MM.1S (cell line): ENCODE measurements around the gene CLRN3.

Experiments
- DNase-seq: peaks from one replicate; pipeline ENCODE4 v3.0.0-alpha.2; 2015
- H2AFZ ChIP-seq: fragments of 300-600 bp; sonication (generic); 2 replicates; pipeline ENCODE4 v1.6.0; 2016; ENCODE audit warnings: antibody characterized with exemption, low read length
- H3F3A ChIP-seq: fragments of 300-600 bp; sonication (generic); 2 replicates; pipeline ENCODE4 v1.6.1; 2016; ENCODE audit warnings: mild to moderate bottlenecking, antibody characterized with exemption, low read length, moderate library complexity, mixed read lengths; ENCODE audit not compliant: insufficient read depth
- H3K27ac ChIP-seq: fragments of 300-600 bp; sonication (generic); 2 replicates; pipeline ENCODE4 v1.5.1; 2016; ENCODE audit warnings: mild to moderate bottlenecking, low read length
- H3K27me3 ChIP-seq: fragments of 300-600 bp; sonication (generic); replicated peaks from 2 replicates; pipeline ENCODE4 v1.6.0; 2016; ENCODE audit warnings: low read length; ENCODE audit not compliant: insufficient read depth
- H3K36me3 ChIP-seq: fragments of 300-600 bp; sonication (generic); replicated peaks from 2 replicates; pipeline ENCODE4 v1.6.1; 2016; ENCODE audit warnings: mild to moderate bottlenecking, low read length, mixed read lengths; ENCODE audit not compliant: insufficient read depth
- H3K4me1 ChIP-seq: fragments of 300-600 bp; sonication (generic); 2 replicates; pipeline ENCODE4 v1.6.1; 2016; ENCODE audit warnings: low read length, mixed read lengths
- H3K4me2 ChIP-seq: fragments of 300-600 bp; sonication (generic); 2 replicates; pipeline ENCODE4 v1.6.0; 2016; ENCODE audit warnings: low read depth, low read length
- H3K4me3 ChIP-seq: fragments of 300-600 bp; sonication (generic); 2 replicates; pipeline ENCODE4 v1.5.1; 2016; ENCODE audit warnings: low read length, mixed read lengths
- H3K79me2 ChIP-seq: fragments of 300-600 bp; sonication (generic); 2 replicates; pipeline ENCODE4 v1.6.1; 2016; ENCODE audit warnings: mixed run types, low read length, mixed read lengths
- H3K9ac ChIP-seq: fragments of 300-600 bp; sonication (generic); 2 replicates; pipeline ENCODE4 v1.6.1; 2016; ENCODE audit warnings: low read length, mixed read lengths
- H3K9me2 ChIP-seq: fragments of 300-600 bp; sonication (generic); replicated peaks from 2 replicates; pipeline ENCODE4 v1.6.1; 2016; ENCODE audit warnings: mild to moderate bottlenecking, low read length, mixed read lengths; ENCODE audit not compliant: insufficient read depth
- H3K9me3 ChIP-seq: fragments of 300-600 bp; sonication (generic); replicated peaks from 2 replicates; pipeline ENCODE4 v1.6.1; 2016; ENCODE audit warnings: mild to moderate bottlenecking, low read length, mixed read lengths; ENCODE audit not compliant: insufficient read depth
- H4K20me1 ChIP-seq: fragments of 300-600 bp; sonication (generic); 2 replicates; pipeline ENCODE4 v1.6.1; 2016; ENCODE audit warnings: mild to moderate bottlenecking, low read length, moderate library complexity, mixed read lengths; ENCODE audit not compliant: insufficient read depth
- EZH2 ChIP-seq: fragments of 300-600 bp; sonication (generic); optimal IDR thresholded peaks from 2 replicates; pipeline ENCODE3; 2017; ENCODE audit warnings: low read depth, mild to moderate bottlenecking, antibody characterized with exemption, low read length, mixed read lengths
- EZH2phosphoT487 ChIP-seq: fragments of 300-600 bp; sonication (generic); IDR thresholded peaks from 2 replicates; pipeline ENCODE4 v1.6.1; 2018; ENCODE audit warnings: antibody characterized with exemption, low read length
- TF ChIP-seq, protein P1 (sequence below): fragments of 300-600 bp; sonication (generic); IDR thresholded peaks from 2 replicates; pipeline ENCODE4 v1.5.1; 2016; ENCODE audit warnings: antibody characterized with exemption, low read length, mixed read lengths

CLRN3 gene

DNA sequence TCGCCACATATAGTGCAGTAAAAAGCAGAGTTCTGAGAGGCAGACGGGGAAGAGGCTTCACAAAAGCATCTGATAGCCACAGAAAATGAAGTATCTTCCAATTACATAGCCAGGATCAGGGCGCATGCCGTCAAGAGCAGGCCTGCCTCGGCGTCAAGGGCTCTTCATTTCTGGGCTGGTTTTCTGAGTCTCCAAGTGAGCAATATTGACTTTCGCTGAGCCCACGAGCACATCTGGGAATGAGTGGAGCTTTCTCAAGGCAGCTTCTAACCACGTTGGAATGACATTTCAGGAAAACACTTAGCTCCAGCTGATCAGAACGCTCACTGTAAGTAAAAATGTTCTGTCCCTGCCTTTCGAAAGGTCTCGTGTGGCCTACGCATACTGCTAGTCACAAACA, 51.9 kb downstream of the CLRN3 start:
- no peak overlapping the region for H2AFZ ChIP-seq
- H3K79me2 ChIP-seq = no peaks in the 10 kb centered on the region
- H3K9ac ChIP-seq = no peak overlapping the region
- H3K4me1 ChIP-seq = no peaks in the 10 kb centered on the region
- DNase-seq = no peak
- no peaks in the 10 kb centered on the region for H3K9me3 ChIP-seq
- no peak for TF ChIP-seq EZH2
- TF ChIP-seq EZH2phosphoT487 = no peak
- TF ChIP-seq, protein P1, sequence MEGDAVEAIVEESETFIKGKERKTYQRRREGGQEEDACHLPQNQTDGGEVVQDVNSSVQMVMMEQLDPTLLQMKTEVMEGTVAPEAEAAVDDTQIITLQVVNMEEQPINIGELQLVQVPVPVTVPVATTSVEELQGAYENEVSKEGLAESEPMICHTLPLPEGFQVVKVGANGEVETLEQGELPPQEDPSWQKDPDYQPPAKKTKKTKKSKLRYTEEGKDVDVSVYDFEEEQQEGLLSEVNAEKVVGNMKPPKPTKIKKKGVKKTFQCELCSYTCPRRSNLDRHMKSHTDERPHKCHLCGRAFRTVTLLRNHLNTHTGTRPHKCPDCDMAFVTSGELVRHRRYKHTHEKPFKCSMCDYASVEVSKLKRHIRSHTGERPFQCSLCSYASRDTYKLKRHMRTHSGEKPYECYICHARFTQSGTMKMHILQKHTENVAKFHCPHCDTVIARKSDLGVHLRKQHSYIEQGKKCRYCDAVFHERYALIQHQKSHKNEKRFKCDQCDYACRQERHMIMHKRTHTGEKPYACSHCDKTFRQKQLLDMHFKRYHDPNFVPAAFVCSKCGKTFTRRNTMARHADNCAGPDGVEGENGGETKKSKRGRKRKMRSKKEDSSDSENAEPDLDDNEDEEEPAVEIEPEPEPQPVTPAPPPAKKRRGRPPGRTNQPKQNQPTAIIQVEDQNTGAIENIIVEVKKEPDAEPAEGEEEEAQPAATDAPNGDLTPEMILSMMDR = no peak
- H4K20me1 ChIP-seq = no peaks in the 10 kb centered on the region
- H3K27me3 ChIP-seq = no peaks in the 10 kb centered on the region
- H3K4me2 ChIP-seq = no peak overlapping the region
- H3K9me2 ChIP-seq = no peaks in the 10 kb centered on the region
- H3F3A ChIP-seq = no peaks in the 10 kb centered on the region
- no peaks in the 10 kb centered on the region for H3K36me3 ChIP-seq
- H3K4me3 ChIP-seq = no peak overlapping the region
- no peak overlapping the region for H3K27ac ChIP-seq

DNA sequence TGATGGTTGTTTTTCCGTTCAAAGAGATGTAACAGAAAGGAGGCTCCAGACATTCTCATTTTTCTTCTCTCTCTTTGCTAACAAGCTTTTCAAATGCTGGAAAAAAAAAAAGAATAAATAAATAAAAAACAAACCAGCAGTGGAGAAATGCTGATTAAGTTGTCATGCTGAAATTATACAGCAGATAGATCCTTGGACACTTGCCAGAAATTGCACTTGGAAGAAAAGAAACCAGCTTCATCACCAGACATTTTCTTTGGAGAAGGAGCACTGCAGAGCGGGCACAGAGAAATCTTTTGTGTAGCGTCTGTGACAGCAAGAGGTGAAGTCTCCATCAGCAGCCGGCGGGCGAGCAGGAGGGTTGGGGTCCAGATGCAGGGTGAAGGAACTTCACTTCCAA, 55.8 kb downstream of the CLRN3 start:
- no peak overlapping the region for H3K27ac ChIP-seq
- no peak overlapping the region for H3K9ac ChIP-seq
- H3K36me3 ChIP-seq = no peaks in the 10 kb centered on the region
- no peaks in the 10 kb centered on the region for H3K9me3 ChIP-seq
- no peaks in the 10 kb centered on the region for H4K20me1 ChIP-seq
- TF ChIP-seq, protein P1 = no peak
- no peak for TF ChIP-seq EZH2phosphoT487
- TF ChIP-seq EZH2 = no peak
- H3K9me2 ChIP-seq = no peaks in the 10 kb centered on the region
- peaks cover 3% of the 10 kb centered on the region; the same call in 1 of the 2 replicates for H3K4me1 ChIP-seq
- no peak overlapping the region for H3K4me3 ChIP-seq
- H2AFZ ChIP-seq = no peak overlapping the region
- no peak overlapping the region for H3K4me2 ChIP-seq
- no peaks in the 10 kb centered on the region for H3F3A ChIP-seq
- no peak for DNase-seq
- H3K79me2 ChIP-seq = no peaks in the 10 kb centered on the region
- H3K27me3 ChIP-seq = no peaks in the 10 kb centered on the region

DNA sequence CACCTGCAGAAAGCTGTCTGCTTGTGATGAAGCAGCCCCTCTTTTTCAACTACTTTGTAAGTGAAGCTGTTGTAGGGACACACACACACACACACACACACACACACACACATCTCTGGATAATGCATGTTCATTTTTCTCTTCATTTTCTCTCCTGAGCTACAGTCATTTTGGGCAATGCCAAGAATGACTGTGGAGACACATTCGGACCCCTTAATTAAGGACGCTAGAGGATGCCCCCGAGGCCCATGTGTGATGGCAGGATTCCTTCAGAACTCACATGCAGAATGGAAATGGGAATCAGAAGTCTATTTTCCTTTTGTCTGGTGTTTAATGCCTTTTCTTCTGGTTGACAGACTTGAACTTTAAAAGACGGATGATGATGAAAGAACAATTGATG, 56.6 kb downstream of the CLRN3 start:
- Histone ChIP-seq H3K36me3 (no peaks in the 10 kb centered on the region), H3F3A (no peaks in the 10 kb centered on the region), H3K9me2 (no peaks in the 10 kb centered on the region), H3K9ac (no peak overlapping the region), H3K4me3 (no peak overlapping the region), H2AFZ (no peak overlapping the region), H3K9me3 (no peaks in the 10 kb centered on the region), H3K27me3 (no peaks in the 10 kb centered on the region), H3K4me1 (peaks cover 3% of the 10 kb centered on the region; the same call in 1 of the 2 replicates), H4K20me1 (no peaks in the 10 kb centered on the region), H3K79me2 (no peaks in the 10 kb centered on the region), H3K4me2 (no peak overlapping the region), H3K27ac (no peak overlapping the region)
- no peak for DNase-seq
- TF ChIP-seq, protein P1 = no peak
- TF ChIP-seq EZH2phosphoT487 (no peak), EZH2 (no peak)
